Esophagus muscularis mucosa (tissue), 4 donors: ENCODE data around the gene TMEM205. TPM values are rescaled to one million over a fixed set of nuclear protein-coding genes. Genes with fewer than 3 reads are reported as not detected.
"Not testable (repeated sequence)": the region's sequence is repeated elsewhere in the genome, so short reads cannot be mapped to it uniquely, and the experiment has no call there.

Experiments
- DNase-seq: peaks from one replicate; pipeline ENCODE4 v3.0.0-alpha.2; 2017; ENCODE audit errors: extremely low spot score
- H3K27ac ChIP-seq, 4 donors: fragments of 200-600 bp; sonication (generic); replicated peaks in 1 of 4; 1 replicate in 3 of 4; 2 replicates in 1 of 4; pipeline ENCODE4 v1.5.1; 2016 to 2019; ENCODE audit warnings: mild to moderate bottlenecking in 1 of 4
- H3K27me3 ChIP-seq, 4 donors: fragments of 200-600 bp; sonication (generic); one replicate each; pipeline versions ENCODE4 v1.5.1 to v1.6.0; 2016 to 2019
- H3K36me3 ChIP-seq, 4 donors: fragments of 200-600 bp; sonication (generic); one replicate each; pipeline ENCODE4 v1.5.1; 2016 to 2019
- H3K4me1 ChIP-seq, 4 donors: fragments of 200-600 bp; sonication (generic); one replicate each; pipeline ENCODE4 v1.5.1; 2016 to 2019
- H3K4me3 ChIP-seq, 4 donors: fragments of 200-600 bp; sonication (generic); 1 replicate in 2 of 4; 2 replicates in 2 of 4; pipeline ENCODE4 v1.5.1; 2016 to 2019; ENCODE audit warnings: mild to moderate bottlenecking in 4 of 4, moderate library complexity in 1 of 4
- H3K9me3 ChIP-seq, 4 donors: fragments of 200-600 bp; sonication (generic); 1 replicate in 3 of 4; 2 replicates in 1 of 4; pipeline ENCODE4 v1.5.1; 2016 to 2019
- EP300 ChIP-seq: sonication (generic); formaldehyde crosslinking; IDR thresholded peaks from one replicate; pipeline ENCODE4 v1.6.1; 2017; ENCODE audit warnings: antibody characterized with exemption
- POLR2A ChIP-seq: fragments of 450-650 bp; IDR thresholded peaks from one replicate; pipeline ENCODE4 v1.6.1; 2017; ENCODE audit warnings: antibody characterized with exemption, moderate library complexity, mild to moderate bottlenecking, low read depth
- POLR2AphosphoS5 ChIP-seq, 2 donors: sonication (generic); formaldehyde crosslinking; IDR thresholded peaks; one replicate each; pipeline ENCODE4 v1.6.1; 2017; ENCODE audit warnings: antibody characterized with exemption in 2 of 2
- WGBS: methylation state at CpG from one replicate; pipeline ENCODE4 v1.1.5; 2018; 5-methylcytosine and 5-hydroxymethylcytosine counted together
- intact Hi-C: fragments of 100-400 bp; cut with DNase I; formaldehyde crosslinking; loops from one replicate; pipeline ENCODE4 v1.15.1; 2023
- total RNA-seq, 4 donors: library from RNA; depleted of rRNA; stranded (reverse); fragments of >200 nt; gene quantifications; one replicate each; pipeline versions ENCODE4 v1.1.0 to v1.2.1, GENCODE V29; 2016
- TF ChIP-seq, protein P1 (sequence below), 3 experiments: fragments of 200-600 bp in 2 of 3; fragments of 450-650 bp in 1 of 3; sonication (generic) in 2 of 3; IDR thresholded peaks; one replicate each; pipeline ENCODE4 v1.5.1; 2017 to 2019; ENCODE audit warnings: antibody characterized with exemption in 3 of 3, mild to moderate bottlenecking in 2 of 3, moderate library complexity in 1 of 3

TMEM205 gene
- total RNA-seq, 4 donors from 2014 or later, result 197 to 241 (median 206) TPM

DNA sequence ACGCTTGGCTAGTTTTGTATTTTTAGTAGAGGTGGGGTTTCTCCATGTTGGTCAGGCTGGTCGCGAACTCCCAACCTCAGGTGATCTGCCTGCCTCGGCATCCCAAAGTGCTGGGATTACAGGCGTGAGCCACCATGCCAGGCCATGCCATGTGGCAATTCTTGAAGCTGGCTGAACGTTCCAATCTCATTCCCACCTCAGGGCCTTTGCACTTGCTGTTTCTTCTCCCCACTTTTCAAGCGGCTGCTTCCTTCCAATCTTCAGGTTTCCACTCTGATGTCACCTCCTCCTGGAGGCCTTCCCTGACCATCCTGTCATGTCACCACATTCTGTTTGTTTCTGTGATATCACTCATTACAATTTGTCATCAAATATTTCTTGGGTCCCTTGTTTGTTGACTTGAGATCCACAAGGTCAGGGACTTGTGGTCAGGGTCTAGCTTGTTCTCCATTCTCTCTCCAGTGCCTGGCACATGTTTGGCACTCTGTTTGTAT, 33.8 kb upstream of the TMEM205 start:
- peaks cover 54 to 78% (median 76%) of the 10 kb centered on the region in 4 donors for H3K4me1 ChIP-seq
- H3K27ac ChIP-seq, result peak overlapping the region in 1 of 4 donors; percentile 82
- DNase-seq, result no peak
- no peaks in the 10 kb centered on the region for H3K9me3 ChIP-seq
- intact Hi-C loops, result loop anchor here (5.0 kb wide), 2 partner anchors 57 to 83 kb away; partner anchors contain the start of genes ODAD3, PRKCSH and TSPAN16
- H3K4me3 ChIP-seq, result peak overlapping the region in 1 of 4 donors; percentile 67
- peaks cover 0 to 30% (median 23%) of the 10 kb centered on the region in 4 donors for H3K27me3 ChIP-seq
- peaks cover 0 to 12% (median 4%) of the 10 kb centered on the region in 4 donors for H3K36me3 ChIP-seq
- TF ChIP-seq POLR2A (no peak), POLR2AphosphoS5 (IDR thresholded peaks at IDR 0.05) (no peak), EP300 (no peak)
- TF ChIP-seq, protein P1, sequence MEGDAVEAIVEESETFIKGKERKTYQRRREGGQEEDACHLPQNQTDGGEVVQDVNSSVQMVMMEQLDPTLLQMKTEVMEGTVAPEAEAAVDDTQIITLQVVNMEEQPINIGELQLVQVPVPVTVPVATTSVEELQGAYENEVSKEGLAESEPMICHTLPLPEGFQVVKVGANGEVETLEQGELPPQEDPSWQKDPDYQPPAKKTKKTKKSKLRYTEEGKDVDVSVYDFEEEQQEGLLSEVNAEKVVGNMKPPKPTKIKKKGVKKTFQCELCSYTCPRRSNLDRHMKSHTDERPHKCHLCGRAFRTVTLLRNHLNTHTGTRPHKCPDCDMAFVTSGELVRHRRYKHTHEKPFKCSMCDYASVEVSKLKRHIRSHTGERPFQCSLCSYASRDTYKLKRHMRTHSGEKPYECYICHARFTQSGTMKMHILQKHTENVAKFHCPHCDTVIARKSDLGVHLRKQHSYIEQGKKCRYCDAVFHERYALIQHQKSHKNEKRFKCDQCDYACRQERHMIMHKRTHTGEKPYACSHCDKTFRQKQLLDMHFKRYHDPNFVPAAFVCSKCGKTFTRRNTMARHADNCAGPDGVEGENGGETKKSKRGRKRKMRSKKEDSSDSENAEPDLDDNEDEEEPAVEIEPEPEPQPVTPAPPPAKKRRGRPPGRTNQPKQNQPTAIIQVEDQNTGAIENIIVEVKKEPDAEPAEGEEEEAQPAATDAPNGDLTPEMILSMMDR (IDR thresholded peaks at IDR 0.05), result no peak
- WGBS, result 89% methylated on average over 7 of the region's 7 CpGs

DNA sequence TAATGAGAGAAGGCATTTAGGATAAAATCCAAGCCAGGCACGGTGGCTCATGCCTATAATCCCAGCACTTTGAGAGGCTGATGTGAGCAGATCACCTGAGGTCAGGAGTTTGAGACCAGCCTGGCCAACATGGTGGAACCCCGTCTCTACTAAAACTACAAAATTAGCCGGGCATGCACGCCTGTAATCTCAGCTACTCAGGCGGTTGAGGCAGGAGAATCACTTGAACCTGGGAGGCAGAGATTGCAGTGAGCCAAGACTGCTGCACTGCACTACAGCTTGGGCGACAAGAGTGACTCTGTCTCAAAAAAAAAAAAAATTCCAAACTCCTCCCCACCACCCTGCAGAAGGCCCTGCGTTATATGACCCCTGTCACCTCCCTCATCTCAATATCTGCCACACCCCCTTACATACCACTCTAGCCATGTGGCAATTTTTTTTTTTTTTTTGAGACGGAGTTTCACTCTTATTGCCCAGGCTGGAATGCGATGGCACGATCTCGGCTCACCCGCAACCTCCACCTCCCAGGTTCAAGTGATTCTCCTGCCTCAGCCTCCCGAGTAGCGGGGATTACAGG, 33.3 kb upstream of the TMEM205 start:
- H3K36me3 ChIP-seq, result peaks cover 0 to 12% (median 4%) of the 10 kb centered on the region in 4 donors
- H3K9me3 ChIP-seq, intact Hi-C loops, DNase-seq, H3K27ac ChIP-seq, H3K4me3 ChIP-seq: not testable (repeated sequence)
- 92% methylated on average over 14 of the region's 14 CpGs for WGBS
- peaks cover 54 to 78% (median 76%) of the 10 kb centered on the region in 4 donors for H3K4me1 ChIP-seq
- peaks cover 0 to 30% (median 23%) of the 10 kb centered on the region in 4 donors for H3K27me3 ChIP-seq

DNA sequence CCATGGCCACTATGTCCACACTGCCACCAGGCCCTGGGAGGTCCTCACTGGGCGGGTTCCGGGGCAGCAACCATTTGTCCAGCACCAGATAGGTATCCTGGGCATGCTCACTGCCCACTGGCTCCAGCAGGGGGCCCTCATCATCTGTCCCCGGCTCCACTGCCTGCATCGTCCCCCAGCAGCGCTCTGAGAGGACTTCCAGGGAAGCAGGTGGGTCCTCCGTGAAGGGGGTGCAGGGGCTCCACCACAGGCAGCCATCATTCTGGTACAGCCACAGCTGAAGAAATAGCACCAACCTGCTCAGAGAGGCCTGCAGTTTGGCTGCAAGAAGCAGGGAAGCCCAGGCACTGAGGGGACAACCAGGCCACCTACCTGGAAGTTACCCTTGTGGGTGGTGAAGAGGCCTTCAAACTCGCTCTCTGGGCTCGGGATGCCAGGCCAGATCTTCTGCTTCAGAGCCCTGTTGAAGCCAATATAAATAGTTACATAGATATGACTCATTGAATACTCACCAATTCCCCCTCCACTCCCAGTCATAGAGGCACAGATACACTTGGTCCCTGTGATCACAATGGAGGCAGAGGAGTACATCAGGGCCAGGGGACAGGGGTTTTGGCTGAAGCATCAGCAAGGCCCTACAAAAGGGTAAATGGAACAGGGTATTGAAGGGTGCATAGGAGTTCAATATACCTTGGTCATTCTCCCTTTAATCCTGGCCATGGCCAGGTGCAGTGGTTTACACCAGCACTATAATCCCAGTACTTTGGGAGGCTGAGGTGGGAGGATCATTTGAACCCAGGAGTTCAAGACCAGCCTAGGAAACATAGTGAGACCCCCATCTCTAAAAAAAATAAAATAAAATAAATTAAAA, 32.5 kb upstream of the TMEM205 start:
- H3K27me3 ChIP-seq, result peaks cover 0 to 22% (median 18%) of the 10 kb centered on the region in 4 donors
- TF ChIP-seq POLR2A, result no peak
- TF ChIP-seq, protein P1 (IDR thresholded peaks at IDR 0.05), result peak; percentile 28 to 69 (median 32)
- TF ChIP-seq POLR2AphosphoS5 (IDR thresholded peaks at IDR 0.05), result no peak
- H3K9me3 ChIP-seq, result no peaks in the 10 kb centered on the region
- intact Hi-C loops, result no loop called here
- peaks cover 52 to 78% (median 76%) of the 10 kb centered on the region in 4 donors for H3K4me1 ChIP-seq
- no peak for DNase-seq
- H3K27ac ChIP-seq, result peak overlapping the region; percentile 33 to 90 (median 52)
- no peak overlapping the region for H3K4me3 ChIP-seq
- WGBS, result 49% methylated on average over 7 of the region's 8 CpGs
- peaks cover 0 to 12% (median 4%) of the 10 kb centered on the region in 4 donors for H3K36me3 ChIP-seq

DNA sequence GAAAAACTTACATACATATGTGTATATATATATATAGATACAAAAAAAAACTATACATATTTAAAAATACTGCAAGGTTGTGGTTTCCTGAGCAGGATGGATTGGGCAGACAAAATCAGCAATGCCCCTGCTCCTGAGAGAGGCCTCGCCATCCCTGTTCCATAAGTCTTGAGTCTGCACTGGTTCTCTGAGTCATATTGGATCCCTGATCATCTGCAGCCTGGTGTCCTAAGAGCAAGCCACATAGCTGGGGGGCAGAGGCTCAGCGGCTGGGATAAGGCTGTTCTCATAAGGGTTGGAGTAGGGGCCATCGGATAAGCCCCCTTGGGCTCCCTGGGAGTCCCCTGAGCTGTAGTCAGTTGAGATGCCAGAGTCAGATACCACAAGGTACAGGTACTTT, 31.7 kb upstream of the TMEM205 start:
- peaks cover 44 to 72% (median 69%) of the 10 kb centered on the region in 4 donors for H3K4me1 ChIP-seq
- no peak overlapping the region for H3K4me3 ChIP-seq
- intact Hi-C loops, result no loop called here
- TF ChIP-seq POLR2A, result no peak
- TF ChIP-seq, protein P1 (IDR thresholded peaks at IDR 0.05), result no peak
- TF ChIP-seq POLR2AphosphoS5 (IDR thresholded peaks at IDR 0.05), result no peak
- TF ChIP-seq EP300, result no peak
- 100% methylated on average over 3 of the region's 3 CpGs for WGBS
- peaks cover 0 to 12% (median 4%) of the 10 kb centered on the region in 4 donors for H3K36me3 ChIP-seq
- DNase-seq, result no peak
- H3K27ac ChIP-seq, result peak overlapping the region; percentile 33 to 90 (median 52)
- H3K27me3 ChIP-seq, result peaks cover 0 to 14% (median 10%) of the 10 kb centered on the region in 4 donors
- H3K9me3 ChIP-seq, result no peaks in the 10 kb centered on the region

DNA sequence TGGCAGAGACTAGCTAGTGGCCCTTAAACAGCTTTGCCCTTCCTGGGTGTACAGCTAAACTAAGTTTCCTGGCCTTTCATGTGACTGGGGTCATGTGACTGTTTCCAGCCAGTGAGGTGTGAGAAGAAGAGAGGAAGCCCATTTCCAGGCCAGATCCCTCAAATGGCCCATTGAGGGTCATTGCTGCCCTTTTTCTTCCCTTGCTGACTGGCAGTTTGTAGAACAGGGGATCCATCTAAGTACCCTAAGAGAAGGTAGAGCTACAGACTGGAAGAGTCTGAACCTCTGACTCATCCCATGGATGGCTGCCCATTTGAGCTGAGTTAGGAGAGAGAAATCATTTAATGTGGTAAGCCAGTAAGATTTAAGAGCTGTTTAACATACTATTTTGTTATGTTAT, 31.2 kb upstream of the TMEM205 start:
- peak overlapping the region; percentile 33 to 90 (median 52) for H3K27ac ChIP-seq
- intact Hi-C loops, result no loop called here
- TF ChIP-seq POLR2AphosphoS5 (IDR thresholded peaks at IDR 0.05) (no peak), POLR2A (no peak), EP300 (no peak)
- TF ChIP-seq, protein P1 (IDR thresholded peaks at IDR 0.05), result no peak
- no peak for DNase-seq
- H3K4me1 ChIP-seq, result peaks cover 43 to 66% (median 65%) of the 10 kb centered on the region in 4 donors
- no peak overlapping the region for H3K4me3 ChIP-seq
- H3K27me3 ChIP-seq, result peaks cover 0 to 9% (median 6%) of the 10 kb centered on the region in 4 donors
- H3K9me3 ChIP-seq, result no peaks in the 10 kb centered on the region
- peaks cover 0 to 12% (median 4%) of the 10 kb centered on the region in 4 donors for H3K36me3 ChIP-seq
